IMR-90 (cell line): ENCODE measurements around the gene OR4K5.

Experiments
- BHLHE40 ChIP-seq: fragments of 150-350 bp; IDR thresholded peaks from 2 replicates; pipeline ENCODE4 v1.6.1; 2016; ENCODE audit warnings: mild to moderate bottlenecking, low read depth, low read length
- CEBPB ChIP-seq: IDR thresholded peaks from 2 replicates; pipeline ENCODE4 v1.6.1; 2012; ENCODE audit warnings: low read depth, low read length, improper control_type of control experiment
- FOS ChIP-seq: fragments of 150-350 bp; IDR thresholded peaks from 2 replicates; pipeline ENCODE4 v1.6.1; 2016; ENCODE audit warnings: low read depth, low read length
- MXI1 ChIP-seq: IDR thresholded peaks from 2 replicates; pipeline ENCODE4 v1.6.1; 2012; ENCODE audit warnings: low read depth, mild to moderate bottlenecking, low read length, moderate library complexity, borderline replicate concordance
- POLR2A ChIP-seq: IDR thresholded peaks from 2 replicates; pipeline ENCODE4 v1.6.1; 2012; ENCODE audit warnings: mild to moderate bottlenecking, low read depth, low read length
- RAD21 ChIP-seq: IDR thresholded peaks from 2 replicates; pipeline ENCODE4 v1.6.1; 2012; ENCODE audit warnings: low read length, improper control_type of control experiment
- RCOR1 ChIP-seq: IDR thresholded peaks from 2 replicates; pipeline ENCODE4 v1.6.1; 2012; ENCODE audit warnings: mild to moderate bottlenecking, low read length, improper control_type of control experiment; ENCODE audit not compliant: insufficient replicate concordance
- RFX5 ChIP-seq: IDR thresholded peaks from 2 replicates; pipeline ENCODE4 v1.8.0; 2012; ENCODE audit warnings: low read depth, mild to moderate bottlenecking, low read length, moderate library complexity
- SMC3 ChIP-seq: fragments of 150-350 bp; IDR thresholded peaks from 2 replicates; pipeline ENCODE4 v1.6.1; 2016; ENCODE audit warnings: low read depth, mild to moderate bottlenecking, antibody characterized with exemption, low read length, moderate library complexity
- TF ChIP-seq, protein P1 (sequence below): conservative IDR thresholded peaks from 2 replicates; pipeline ENCODE4 v1.5.1; 2012; ENCODE audit warnings: mild to moderate bottlenecking, low read depth, low read length, improper control_type of control experiment
- TF ChIP-seq, protein P2 (sequence below): fragments of 150-350 bp; IDR thresholded peaks from 2 replicates; pipeline ENCODE4 v1.6.1; 2017; ENCODE audit warnings: mild to moderate bottlenecking, antibody characterized with exemption, low read length, low read depth

DNA sequence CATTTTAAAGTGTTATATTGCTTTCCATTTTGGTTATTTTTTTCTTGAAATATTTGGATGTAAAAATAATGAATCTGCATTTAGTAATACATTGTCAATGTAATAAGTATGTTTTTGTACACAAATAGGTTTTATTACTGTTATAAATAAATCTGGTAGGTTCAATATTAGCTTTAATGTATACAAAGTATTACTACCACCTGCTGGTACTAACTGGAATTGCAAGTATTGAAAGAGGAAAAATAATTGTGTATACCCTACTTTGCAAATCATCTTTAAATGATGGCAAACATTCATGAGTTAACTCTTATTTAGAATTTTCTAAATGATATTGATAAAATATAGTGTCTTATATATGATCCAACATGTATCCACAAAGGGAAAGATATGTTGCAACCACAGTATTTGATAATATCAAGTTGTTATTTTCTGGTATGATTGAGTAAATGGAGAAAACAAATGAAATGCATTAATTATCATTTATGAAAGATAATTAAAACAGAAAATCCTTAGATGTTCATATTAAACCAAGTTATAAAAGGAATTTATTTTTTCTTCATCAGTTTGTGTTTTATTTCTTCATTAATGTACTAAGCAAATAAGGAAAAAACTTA is 42.3 kb upstream of the OR4K5 start:
- no peak for TF ChIP-seq POLR2A
- TF ChIP-seq, protein P1, sequence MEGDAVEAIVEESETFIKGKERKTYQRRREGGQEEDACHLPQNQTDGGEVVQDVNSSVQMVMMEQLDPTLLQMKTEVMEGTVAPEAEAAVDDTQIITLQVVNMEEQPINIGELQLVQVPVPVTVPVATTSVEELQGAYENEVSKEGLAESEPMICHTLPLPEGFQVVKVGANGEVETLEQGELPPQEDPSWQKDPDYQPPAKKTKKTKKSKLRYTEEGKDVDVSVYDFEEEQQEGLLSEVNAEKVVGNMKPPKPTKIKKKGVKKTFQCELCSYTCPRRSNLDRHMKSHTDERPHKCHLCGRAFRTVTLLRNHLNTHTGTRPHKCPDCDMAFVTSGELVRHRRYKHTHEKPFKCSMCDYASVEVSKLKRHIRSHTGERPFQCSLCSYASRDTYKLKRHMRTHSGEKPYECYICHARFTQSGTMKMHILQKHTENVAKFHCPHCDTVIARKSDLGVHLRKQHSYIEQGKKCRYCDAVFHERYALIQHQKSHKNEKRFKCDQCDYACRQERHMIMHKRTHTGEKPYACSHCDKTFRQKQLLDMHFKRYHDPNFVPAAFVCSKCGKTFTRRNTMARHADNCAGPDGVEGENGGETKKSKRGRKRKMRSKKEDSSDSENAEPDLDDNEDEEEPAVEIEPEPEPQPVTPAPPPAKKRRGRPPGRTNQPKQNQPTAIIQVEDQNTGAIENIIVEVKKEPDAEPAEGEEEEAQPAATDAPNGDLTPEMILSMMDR: peak; percentile 43
- TF ChIP-seq RFX5: no peak
- no peak for TF ChIP-seq BHLHE40
- no peak for TF ChIP-seq RCOR1
- TF ChIP-seq MXI1: no peak
- TF ChIP-seq, protein P2, sequence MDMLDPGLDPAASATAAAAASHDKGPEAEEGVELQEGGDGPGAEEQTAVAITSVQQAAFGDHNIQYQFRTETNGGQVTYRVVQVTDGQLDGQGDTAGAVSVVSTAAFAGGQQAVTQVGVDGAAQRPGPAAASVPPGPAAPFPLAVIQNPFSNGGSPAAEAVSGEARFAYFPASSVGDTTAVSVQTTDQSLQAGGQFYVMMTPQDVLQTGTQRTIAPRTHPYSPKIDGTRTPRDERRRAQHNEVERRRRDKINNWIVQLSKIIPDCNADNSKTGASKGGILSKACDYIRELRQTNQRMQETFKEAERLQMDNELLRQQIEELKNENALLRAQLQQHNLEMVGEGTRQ: no peak
- TF ChIP-seq SMC3: no peak
- no peak for TF ChIP-seq RAD21
- TF ChIP-seq CEBPB: no peak
- TF ChIP-seq FOS: no peak
